HEK293T (cell line): ENCODE results near the gene PCED1B.

Source experiments
- CTCF ChIA-PET: fragments of 350-600 bp; formaldehyde crosslinking; extraction: SDS; loops from one replicate; lab custom pipeline; 2021; ENCODE audit warnings: antibody characterized with exemption, inconsistent platforms; lab: Yijun Ruan, JAX
- POLR2A ChIA-PET: fragments of 350-600 bp; formaldehyde crosslinking; extraction: SDS; loops from one replicate; lab custom pipeline; 2020; ENCODE audit warnings: antibody characterized with exemption, inconsistent platforms; lab: Yijun Ruan, JAX
- DNase-seq: peaks from one replicate; pipeline ENCODE4 v3.0.0; 2012; ENCODE audit warnings: mixed read lengths; ENCODE audit errors: extremely low spot score
- ARNT ChIP-seq: fragments of 450-650 bp; IDR thresholded peaks from 2 replicates; pipeline ENCODE4 v1.6.1; 2017; ENCODE audit warnings: mild to moderate bottlenecking
- BHLHE40 ChIP-seq: fragments of 450-650 bp; IDR thresholded peaks from 2 replicates; pipeline ENCODE4 v1.6.1; 2016; ENCODE audit warnings: mild to moderate bottlenecking, moderate library complexity, borderline replicate concordance
- CTBP1 ChIP-seq: fragments of 450-650 bp; IDR thresholded peaks from 2 replicates; pipeline ENCODE4 v1.6.1; 2016; ENCODE audit warnings: borderline replicate concordance
- ELF4 ChIP-seq: fragments of 450-650 bp; IDR thresholded peaks from 2 replicates; pipeline ENCODE4 v1.6.1; 2017; ENCODE audit warnings: antibody characterized with exemption
- FOXA1 ChIP-seq: fragments of 450-650 bp; IDR thresholded peaks from 2 replicates; pipeline ENCODE4 v1.6.1; 2016; ENCODE audit warnings: mild to moderate bottlenecking
- FOXK2 ChIP-seq: fragments of 450-650 bp; IDR thresholded peaks from 2 replicates; pipeline ENCODE4 v1.6.1; 2016; ENCODE audit warnings: mild to moderate bottlenecking
- FOXM1 ChIP-seq: fragments of 450-650 bp; IDR thresholded peaks from 2 replicates; pipeline ENCODE4 v1.6.1; 2017; ENCODE audit warnings: mild to moderate bottlenecking, borderline replicate concordance
- HDGF ChIP-seq: fragments of 450-650 bp; IDR thresholded peaks from 2 replicates; pipeline ENCODE4 v1.6.1; 2017; ENCODE audit warnings: antibody characterized with exemption, borderline replicate concordance
- L3MBTL2 ChIP-seq: fragments of 450-650 bp; conservative IDR thresholded peaks from 2 replicates; pipeline ENCODE4 v1.6.1; 2016; ENCODE audit warnings: mild to moderate bottlenecking
- LEF1 ChIP-seq: fragments of 450-650 bp; IDR thresholded peaks from 2 replicates; pipeline ENCODE4 v1.6.1; 2017; ENCODE audit warnings: mild to moderate bottlenecking, borderline replicate concordance
- NFRKB ChIP-seq: fragments of 450-650 bp; IDR thresholded peaks from 2 replicates; pipeline ENCODE4 v1.6.1; 2016; ENCODE audit warnings: mild to moderate bottlenecking, moderate library complexity
- SP1 ChIP-seq: fragments of 450-650 bp; IDR thresholded peaks from 2 replicates; pipeline ENCODE4 v1.6.1; 2017
- SUZ12 ChIP-seq: fragments of 450-650 bp; IDR thresholded peaks from 2 replicates; pipeline ENCODE4 v1.6.1; 2016; ENCODE audit warnings: mild to moderate bottlenecking
- TARDBP ChIP-seq: fragments of 450-650 bp; IDR thresholded peaks from 2 replicates; pipeline ENCODE4 v1.6.1; 2016
- ZNF384 ChIP-seq: fragments of 450-650 bp; IDR thresholded peaks from 2 replicates; pipeline ENCODE4 v1.6.1; 2016
- TF ChIP-seq, protein P1 (sequence below): fragments of 450-650 bp; IDR thresholded peaks from 2 replicates; pipeline ENCODE4 v1.6.1; 2016

PCED1B gene

DNA sequence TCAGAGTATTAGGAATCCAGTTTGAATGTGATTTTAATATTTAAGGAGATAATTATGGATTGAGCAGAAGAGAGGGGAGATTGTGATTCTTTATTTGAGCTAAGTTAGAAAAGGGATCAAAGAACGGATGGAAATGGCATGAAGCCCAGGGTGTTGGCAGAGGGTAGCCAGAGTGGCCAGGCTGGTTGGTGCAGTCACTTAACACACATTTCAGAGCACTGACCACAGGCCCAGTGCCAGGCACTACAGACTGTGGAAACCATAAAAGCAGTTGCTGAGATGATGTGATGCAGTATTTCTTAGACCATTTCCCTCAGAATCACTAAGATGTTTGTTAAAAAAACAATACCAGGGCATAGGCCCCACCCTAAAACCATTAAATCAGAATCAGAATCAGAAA lies 168.0 kb downstream of the PCED1B start:
- ChIA-PET CTCF (no interaction called here), POLR2A (no interaction called here)
- TF ChIP-seq SP1 (no peak), ELF4 (no peak), ZNF384 (no peak), FOXM1 (no peak), CTBP1 (no peak), FOXA1 (no peak), FOXK2 (no peak), TARDBP (no peak), L3MBTL2 (no peak), NFRKB (no peak), LEF1 (no peak), BHLHE40 (no peak), HDGF (no peak), SUZ12 (no peak), ARNT (no peak)
- TF ChIP-seq, protein P1, sequence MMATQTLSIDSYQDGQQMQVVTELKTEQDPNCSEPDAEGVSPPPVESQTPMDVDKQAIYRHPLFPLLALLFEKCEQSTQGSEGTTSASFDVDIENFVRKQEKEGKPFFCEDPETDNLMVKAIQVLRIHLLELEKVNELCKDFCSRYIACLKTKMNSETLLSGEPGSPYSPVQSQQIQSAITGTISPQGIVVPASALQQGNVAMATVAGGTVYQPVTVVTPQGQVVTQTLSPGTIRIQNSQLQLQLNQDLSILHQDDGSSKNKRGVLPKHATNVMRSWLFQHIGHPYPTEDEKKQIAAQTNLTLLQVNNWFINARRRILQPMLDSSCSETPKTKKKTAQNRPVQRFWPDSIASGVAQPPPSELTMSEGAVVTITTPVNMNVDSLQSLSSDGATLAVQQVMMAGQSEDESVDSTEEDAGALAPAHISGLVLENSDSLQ = no peak
- DNase-seq = no peak

DNA sequence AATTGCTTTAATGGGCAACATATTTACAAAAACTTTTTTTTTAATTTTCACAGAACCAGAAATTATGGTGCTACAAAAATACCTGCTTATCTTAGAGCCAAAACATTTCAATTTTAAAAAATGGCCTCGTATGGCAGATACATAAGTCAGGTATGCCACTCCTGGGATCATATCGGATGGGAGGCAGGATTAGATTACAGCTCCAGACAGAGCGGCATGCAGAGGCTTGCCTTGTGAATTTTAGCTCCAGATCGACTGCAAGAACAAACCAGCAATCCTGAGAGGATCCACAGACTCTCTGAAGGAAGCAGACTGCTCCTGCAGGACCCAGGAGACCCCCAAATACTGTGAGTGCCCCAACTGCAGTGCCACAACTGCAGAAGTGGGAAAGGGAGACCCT lies 169.7 kb downstream of the PCED1B start:
- POLR2A ChIA-PET = no interaction called here
- no peak for DNase-seq

DNA sequence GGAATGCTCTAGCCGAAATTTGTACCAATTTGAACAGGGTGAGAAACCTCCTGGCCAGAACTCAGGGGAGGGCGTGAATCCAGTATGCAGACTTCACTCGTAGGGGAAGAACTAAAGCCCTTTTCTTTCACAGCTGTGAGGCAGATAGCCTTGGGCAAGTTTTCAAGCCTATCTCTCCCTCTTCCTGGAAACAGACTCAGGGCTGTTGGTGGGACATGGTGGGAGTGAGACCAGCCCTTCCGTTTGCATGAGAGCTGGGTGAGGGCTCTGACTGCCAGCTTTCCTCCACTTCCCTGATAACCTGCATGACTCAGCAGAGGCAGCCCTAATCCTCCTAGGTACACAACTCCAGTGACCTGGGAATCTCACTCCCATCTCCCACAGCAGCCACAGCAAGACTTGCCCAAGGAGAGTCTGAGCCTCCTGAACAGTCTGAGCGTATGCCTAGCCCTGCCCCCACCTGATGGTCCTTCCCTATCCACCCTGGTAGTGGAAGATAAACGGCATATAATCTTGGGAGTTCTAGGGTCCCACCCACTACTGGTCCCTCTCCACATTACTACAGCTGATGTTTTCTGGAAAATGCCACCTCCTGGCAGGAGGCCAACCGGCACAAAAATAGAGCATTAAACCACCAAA lies 170.4 kb downstream of the PCED1B start:
- ChIA-PET POLR2A (no interaction called here), CTCF (no interaction called here)
- TF ChIP-seq, protein P1 = no peak
- TF ChIP-seq ARNT (no peak), HDGF (no peak), L3MBTL2 (no peak), TARDBP (no peak), LEF1 (no peak), SUZ12 (no peak), BHLHE40 (no peak), FOXK2 (no peak), ELF4 (no peak), FOXM1 (no peak), FOXA1 (no peak), SP1 (no peak), NFRKB (no peak), CTBP1 (no peak), ZNF384 (no peak)
- DNase-seq = no peak

More for the DNA sequence above, 169.7 kb downstream of the PCED1B start:
- TF ChIP-seq HDGF (no peak), ARNT (no peak), L3MBTL2 (no peak), ELF4 (no peak), FOXK2 (no peak), SP1 (no peak), BHLHE40 (no peak), LEF1 (no peak), TARDBP (no peak), NFRKB (no peak), SUZ12 (no peak), FOXA1 (no peak), FOXM1 (no peak), ZNF384 (no peak), CTBP1 (no peak)
- TF ChIP-seq, protein P1 = no peak
- CTCF ChIA-PET = no interaction called here

DNA sequence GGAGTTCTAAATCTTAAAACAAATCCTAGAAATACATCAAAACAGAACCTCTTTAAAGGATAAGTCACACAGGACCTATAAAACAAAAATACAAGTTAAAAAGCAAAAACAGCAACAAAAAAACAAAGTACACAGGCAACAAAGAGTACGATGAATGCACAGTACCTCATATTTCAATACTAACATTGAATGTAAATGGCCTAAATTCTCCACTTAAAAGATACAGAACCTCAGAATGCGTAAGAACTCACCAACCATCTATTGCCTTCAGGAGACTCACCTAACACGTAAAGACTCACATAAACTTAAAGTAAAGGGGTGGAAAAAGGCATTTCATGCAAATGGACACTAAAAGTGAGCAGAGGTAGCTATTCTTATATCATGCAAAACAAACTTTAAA lies 172.5 kb downstream of the PCED1B start:
- TF ChIP-seq, protein P1 = no peak
- TF ChIP-seq L3MBTL2 = no peak
- no peak for TF ChIP-seq SP1
- TF ChIP-seq FOXK2 = no peak
- no peak for TF ChIP-seq LEF1
- TF ChIP-seq TARDBP = no peak
- TF ChIP-seq ARNT = no peak
- TF ChIP-seq NFRKB = no peak
- no peak for TF ChIP-seq ZNF384
- TF ChIP-seq FOXA1 = no peak
- no peak for TF ChIP-seq FOXM1
- no peak for TF ChIP-seq HDGF
- DNase-seq = no peak
- ChIA-PET POLR2A (no interaction called here), CTCF (no interaction called here)

DNA sequence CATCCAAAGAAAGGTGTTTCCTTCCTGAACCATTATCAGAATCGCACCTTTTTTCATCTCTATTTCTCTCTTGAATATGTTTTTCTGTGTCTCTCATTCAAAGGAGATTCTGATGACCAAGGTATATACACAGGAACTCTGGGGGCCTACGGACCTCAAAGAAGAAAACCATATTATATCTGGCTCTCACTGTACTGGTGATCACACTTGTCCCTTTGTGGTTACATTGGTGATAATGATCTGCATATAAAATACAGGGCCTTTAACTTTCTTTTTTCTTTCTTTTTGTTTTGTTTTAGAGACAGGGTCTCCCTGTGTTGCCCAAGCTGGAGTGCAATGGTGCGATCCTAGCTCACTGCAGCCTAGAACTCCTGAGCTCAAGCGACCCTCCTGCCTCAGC lies 185.5 kb downstream of the PCED1B start:
- POLR2A ChIA-PET = interaction anchor here (0.6 kb wide), 1 partner anchor 106 kb away, joined by 3 read pairs; no protein-coding TSS in a partner anchor
- CTCF ChIA-PET = no interaction called here
- TF ChIP-seq L3MBTL2 (no peak), HDGF (no peak), NFRKB (no peak), ARNT (no peak), SUZ12 (no peak), CTBP1 (no peak)
- TF ChIP-seq, protein P1 = no peak
- no peak for DNase-seq
